GM18909 (cell line): ENCODE data around the gene FAM89A.
"Not testable (repeated sequence)": the region's sequence is repeated elsewhere in the genome, so short reads cannot be mapped to it uniquely, and the experiment has no call there.

Experiments
- ATAC-seq: cut with Tn5 transposase; IDR thresholded peaks from one replicate; pipeline ENCODE4 v1.9.1; 2021; ENCODE audit warnings: mild to moderate bottlenecking; ENCODE audit not compliant: unreplicated experiment, poor library complexity

Gene FAM89A

DNA sequence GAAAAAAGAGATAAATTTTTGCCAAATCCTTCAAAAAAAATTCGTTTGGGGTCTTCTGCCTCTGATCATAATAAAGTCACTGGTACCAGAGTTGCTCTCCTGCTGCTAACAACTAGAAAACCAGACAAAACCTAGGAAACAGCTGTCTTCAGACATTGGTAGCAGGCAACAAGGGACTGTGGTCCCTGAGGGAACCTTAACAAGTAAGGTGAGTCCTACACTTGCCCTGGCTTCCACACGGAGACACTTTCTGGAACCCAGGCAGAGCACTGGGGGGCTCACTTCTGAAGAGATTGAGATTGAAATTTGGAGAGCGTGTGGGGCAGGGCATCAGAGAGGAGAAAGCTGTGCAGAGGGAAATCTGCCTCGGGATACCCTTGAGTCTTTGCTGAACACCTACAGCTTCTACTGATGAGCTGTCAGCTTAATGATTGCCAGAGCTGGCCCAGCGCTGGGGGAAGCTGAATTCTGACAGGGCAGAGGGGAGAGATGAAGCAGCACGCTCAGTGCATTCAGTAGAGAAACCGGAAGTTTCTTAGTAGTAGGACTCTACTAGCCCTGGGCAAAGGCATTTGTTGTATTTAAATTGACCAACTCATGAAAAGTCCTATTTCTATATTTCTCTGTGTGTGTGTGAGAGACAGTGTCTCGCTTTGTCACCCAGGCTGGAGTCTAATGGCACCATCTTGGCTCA, 18.5 kb upstream of the FAM89A start:
- ATAC-seq = no peak

DNA sequence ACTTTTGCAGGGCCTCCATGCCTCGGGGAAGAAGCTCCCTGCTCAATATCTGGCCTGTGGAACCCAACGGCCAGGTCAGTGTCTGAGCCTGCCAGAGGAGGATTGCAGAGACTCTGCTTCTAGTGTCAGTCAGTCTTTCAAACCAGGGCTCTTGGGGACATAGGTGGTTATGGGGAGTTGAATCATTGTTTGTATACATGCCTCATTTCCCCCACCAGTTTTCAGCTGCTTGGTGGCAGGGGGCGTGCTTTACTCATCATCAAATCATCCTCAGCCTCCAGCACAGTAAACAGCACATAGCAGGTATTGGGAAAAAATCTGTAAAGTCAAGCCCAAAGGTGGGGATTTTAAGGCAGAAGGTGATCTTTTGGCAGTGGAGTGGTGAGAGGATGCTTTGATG, 17.4 kb upstream of the FAM89A start:
- ATAC-seq = no peak

DNA sequence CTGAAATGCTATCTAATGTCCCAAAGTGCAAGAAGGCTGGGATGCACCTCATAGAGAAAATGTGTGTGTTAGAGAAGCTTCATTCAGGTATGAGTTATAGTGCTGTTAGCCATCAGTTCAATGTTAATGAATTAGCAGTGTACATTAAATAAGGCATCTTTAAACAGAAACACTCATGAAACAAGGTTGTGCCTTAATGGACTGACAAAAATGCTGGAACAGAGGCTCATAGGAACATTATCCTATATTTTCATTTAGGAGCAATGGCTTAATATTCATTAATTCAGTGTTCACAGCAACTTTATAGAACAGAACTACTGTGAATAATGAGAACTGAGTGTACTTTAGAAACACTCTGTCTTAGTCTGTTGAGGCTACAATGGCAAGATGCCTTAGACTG, 15.2 kb upstream of the FAM89A start:
- no peak for ATAC-seq

DNA sequence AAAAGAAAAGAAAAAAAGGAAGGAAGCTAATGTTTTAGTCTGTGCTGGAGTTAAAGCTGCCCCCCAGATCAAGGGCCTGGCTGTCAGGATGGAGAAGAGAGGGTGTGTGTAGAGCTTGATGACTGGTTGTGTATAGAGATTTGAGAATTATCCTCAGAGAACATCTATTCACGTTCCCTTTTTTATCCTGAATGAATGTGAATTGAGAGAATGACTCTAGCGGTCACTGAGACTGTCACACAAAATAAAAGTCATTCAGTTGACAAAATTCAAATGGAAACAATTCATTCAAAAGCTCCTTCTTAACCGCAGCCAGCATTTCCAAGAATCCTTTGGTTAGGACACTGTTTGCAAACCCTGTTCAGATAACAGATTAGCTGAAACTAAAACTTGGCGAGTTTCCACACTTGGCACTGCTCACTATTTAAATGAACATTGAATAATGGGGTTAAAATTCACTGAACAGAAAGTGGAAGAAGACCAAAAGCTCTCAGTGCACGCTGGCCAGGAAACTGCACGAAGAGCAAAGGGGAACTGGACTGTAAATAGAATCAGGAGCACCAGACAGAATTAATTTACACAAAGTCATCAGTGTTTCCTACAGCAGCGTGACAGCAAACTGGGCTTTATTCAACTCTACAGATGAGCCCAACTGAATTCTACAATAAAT, 13.6 kb upstream of the FAM89A start:
- ATAC-seq = peak; percentile 68

DNA sequence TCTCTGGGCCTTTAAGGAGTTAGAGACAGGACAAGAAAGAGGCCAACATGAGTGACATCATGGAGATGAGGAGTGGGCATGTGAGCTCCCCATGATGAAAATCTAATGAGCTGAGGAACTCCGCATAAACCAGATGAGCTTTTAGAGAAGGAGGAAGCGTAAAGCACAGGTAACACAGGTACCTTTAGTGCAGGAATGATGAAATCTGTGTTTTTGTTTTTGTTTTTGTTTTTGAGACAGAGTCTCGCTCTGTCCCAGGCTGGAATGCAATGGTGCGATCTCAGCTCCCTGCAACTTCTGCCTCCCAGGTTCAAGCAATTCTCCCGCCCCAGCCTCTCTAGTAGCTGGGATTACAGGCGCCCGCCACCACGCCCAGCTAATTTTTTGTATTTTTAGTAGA, 12.7 kb upstream of the FAM89A start:
- ATAC-seq = no peak

DNA sequence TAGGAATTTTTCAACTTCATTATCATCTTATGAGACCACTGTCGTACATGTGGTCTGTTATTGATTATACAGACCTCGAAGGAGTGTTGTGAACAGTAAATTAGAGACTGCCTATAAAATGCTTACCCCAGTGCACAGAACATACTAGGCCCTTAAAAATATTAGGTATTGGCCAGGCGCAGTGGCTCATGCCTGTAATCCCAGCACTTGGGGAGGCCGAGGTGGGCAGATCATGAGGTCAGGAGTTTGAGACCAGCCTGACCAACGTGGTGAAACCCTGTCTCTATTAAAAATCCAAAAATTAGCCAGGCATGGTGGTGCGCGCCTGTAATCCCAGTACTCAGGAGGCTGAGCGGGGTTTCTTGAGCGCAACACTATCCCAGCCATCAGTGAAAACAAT, 10.9 kb upstream of the FAM89A start:
- ATAC-seq = not testable (repeated sequence)

DNA sequence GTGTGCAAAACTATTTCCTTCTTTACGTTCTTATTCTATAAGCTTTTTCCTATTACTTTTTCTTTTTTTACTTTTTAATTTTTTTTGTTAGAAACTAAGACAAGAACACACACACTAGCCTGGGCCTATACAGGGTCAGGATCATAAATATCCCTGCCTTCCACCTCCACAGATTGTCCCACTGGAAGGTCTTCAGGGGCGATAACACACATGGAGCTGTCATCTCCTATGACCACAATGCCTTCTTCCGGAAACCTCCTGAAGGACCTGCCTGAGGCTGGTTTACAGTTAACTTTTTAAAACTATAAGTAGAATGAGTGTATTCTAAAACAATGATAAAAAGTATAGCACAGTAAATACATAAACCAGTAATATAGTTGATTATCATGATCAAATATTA, 10.3 kb upstream of the FAM89A start:
- no peak for ATAC-seq

DNA sequence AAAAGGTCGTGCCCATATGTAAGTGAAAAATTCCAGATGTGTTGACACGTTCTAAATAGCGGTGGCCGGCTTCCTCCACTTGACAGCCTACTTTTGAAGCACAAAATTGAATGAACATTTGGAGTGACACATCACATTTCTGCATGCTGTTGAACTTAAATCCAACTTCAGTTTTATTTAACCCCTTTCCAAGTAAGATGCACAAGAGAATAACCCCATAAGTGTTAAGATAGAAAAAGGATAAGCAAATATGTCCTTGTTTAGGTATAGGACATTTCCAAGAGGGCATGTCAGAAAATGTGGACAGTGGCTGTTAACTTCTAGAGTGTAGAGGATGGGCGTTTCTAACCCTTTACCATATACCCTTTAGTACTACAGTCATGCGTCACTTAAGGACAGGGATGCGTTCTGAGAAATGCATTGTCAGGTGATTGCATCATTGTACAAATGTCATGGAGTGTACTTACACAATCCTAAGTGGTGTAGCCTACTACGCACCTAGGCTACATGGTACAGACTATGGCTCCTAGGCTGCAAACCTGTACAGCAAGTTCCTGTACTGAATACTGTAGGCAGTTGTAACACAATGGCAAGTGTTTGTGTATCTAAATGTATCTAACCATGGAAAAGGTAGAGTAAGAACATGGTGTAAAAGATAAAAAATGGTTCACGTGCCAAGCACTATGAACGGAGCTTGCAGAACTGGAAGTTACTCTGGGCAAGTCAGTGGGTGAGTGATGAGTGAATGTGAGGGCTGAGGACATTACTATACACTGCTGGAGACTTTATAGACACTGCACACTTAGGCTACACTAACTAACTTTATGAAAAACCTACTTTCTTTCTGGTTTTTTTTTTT, 9.3 kb upstream of the FAM89A start:
- no peak for ATAC-seq

DNA sequence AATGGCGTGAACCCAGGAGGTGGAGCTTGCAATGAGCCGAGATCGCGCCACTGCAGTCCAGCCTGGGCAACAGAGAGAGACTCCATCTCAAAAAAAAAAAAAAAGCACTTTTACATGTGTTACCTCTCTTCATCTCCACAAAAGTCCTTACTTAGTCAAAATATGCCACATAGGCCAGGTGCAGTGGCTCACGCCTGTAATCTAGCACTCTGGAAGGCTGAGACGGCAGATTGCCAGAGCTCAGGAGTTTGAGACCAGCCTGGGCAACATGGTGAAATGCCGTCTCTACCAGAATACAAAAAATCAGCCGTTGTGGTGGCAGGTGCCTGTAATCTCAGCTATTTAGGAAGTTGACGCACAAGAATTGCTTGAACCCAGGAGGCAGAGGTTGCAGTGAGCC, 8.4 kb upstream of the FAM89A start:
- ATAC-seq = not testable (repeated sequence)

DNA sequence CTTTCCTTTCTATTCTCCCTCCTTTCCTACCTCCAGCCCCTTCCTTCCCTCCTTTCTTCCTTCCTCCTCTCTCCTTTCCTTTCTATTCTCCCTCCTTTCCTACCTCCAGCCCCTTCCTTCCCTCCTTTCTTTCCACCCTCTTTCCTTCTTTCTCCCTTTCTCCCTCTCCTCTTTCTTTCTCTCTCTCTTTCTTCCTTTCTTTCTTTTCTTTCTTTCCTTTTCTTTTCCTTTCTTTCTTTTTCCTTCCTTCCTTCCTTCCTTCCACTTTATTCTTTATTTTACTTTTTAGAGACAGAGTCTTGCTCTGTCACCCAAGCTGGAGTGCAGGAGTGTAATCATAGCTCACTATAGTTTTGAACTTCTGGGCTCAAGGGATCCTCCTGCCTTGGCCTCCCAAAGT, 7.5 kb upstream of the FAM89A start:
- ATAC-seq = not testable (repeated sequence)

DNA sequence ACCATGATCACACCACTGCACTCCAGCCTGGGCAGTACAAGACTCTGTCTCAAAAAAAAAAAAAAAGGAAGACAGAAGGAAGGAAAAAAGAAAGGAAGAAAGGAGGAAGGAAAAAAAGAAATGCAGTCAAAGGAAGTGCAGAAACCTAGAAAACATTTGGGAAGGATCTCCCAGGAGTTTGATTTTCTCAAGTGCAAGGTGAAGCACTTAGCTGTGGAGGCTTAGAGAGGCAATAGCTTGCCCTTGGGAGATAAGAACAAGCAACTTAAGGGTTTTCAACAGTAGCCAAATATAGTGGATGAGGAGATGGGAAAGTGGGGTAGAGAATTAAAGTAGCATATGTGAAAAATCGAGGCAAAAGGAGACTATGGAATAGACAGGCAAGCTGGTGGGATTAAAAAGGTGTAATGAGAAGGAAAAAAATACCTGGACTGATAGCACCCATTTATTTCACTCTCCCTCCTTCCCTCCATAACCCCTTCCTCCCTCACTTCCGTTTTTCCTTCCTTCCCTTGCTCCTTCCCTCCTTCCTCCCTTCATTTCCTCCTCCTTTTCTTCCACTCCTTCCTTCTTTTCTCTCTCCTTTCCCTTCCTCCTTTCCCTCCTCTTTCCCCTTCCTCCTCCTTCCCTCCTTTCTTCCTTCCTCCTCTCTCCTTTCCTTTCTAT, 6.8 kb upstream of the FAM89A start:
- ATAC-seq = no peak

DNA sequence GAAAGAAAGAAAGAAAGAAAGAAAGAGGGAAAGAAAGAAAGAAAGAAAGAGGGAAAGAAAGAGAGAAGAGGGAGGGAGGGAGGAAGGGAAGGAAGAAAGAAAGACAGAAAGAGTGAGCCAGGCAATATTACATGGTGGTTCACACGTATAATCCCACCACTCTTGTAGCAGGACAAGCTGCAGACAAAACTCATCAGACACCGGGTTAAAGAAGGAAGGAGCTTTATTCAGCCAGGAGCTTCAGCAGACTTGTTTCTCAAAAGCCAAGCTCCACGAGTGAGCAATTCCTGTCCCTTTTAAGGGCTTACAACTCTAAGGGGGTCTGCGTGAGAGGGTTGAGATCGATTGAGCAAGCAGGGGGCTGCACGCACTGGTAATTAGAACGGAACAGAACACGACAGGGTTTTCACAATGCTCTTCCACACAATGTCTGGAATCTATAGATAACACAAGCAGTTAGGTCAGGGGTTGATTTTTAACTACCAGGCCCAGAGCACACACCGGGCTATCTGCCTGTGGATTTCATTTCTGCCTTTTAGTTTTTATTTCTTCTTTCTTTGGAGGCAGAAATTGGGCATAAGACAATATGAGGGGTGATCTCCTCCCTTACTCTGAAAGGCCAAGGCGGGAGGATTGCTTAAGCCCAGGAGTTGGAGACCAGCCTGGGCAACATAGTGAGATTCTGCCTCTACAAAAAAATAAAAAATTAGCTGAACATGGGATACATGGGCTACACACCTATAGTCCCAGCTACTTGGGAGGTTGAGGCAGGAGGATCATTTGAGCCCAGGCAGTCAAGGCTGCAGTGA, 6.1 kb upstream of the FAM89A start:
- not testable (repeated sequence) for ATAC-seq

DNA sequence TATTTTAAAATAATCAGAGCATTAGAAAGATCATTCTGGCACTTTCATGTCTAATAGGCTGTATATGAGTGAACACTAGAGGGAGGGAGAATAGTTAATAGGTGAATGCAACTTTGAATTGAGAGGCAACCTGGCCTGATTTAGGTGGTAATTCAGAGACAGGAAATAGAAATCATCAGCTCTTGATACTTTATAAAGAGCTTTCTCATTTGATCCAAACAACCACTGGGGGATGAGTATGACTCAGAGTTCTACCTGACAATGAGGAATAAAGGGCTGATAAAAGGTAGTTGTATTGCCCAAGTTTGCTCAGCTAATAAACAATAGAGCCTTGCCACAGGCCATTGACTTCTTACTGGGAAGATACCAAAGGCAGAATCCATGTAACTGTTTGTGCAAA, 5.2 kb upstream of the FAM89A start:
- no peak for ATAC-seq

DNA sequence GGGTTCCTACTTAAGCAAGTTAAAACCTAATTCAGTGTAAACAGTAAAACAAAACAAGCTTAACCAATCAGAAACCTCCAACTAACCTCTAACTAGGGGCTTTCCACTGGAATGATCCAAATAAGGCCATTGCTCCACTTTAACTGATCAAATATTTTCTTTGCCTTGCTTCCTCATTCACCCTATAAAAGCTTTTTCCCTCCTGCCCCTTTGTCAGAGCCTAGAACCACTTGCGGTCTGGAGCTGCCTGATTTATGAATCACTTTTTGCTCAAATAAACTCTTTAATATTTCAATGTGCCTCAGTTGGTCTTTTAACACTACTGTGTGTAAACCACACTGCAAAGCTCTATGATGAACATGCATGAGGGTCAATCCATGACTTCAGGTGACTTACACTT, 4.5 kb upstream of the FAM89A start:
- no peak for ATAC-seq

DNA sequence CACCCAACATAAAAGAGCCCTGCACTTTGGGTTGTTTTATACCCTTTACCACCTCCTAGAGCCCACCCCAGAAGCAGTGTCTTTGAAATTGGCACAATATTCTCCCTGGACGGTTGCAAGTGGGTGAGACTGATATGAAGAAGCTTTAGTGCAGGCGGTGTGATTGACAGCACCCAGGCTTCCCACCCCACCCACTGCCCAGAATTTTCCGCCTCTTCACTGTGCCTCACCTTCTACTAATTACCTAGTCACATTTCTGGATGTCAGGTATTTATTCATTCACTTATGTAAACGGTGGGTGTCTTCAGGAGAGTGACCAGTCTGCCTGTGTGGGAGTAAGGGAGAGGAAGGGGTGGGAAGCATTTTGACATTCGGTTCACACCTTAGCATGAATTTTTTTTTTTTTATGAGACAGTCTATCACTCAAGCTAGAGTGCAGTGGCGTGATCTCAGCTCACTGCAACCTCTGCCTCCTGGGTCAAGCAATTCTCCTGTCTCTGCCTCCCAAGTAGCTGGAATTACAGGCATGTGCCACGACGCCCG, 1.7 kb upstream of the FAM89A start:
- no peak for ATAC-seq

DNA sequence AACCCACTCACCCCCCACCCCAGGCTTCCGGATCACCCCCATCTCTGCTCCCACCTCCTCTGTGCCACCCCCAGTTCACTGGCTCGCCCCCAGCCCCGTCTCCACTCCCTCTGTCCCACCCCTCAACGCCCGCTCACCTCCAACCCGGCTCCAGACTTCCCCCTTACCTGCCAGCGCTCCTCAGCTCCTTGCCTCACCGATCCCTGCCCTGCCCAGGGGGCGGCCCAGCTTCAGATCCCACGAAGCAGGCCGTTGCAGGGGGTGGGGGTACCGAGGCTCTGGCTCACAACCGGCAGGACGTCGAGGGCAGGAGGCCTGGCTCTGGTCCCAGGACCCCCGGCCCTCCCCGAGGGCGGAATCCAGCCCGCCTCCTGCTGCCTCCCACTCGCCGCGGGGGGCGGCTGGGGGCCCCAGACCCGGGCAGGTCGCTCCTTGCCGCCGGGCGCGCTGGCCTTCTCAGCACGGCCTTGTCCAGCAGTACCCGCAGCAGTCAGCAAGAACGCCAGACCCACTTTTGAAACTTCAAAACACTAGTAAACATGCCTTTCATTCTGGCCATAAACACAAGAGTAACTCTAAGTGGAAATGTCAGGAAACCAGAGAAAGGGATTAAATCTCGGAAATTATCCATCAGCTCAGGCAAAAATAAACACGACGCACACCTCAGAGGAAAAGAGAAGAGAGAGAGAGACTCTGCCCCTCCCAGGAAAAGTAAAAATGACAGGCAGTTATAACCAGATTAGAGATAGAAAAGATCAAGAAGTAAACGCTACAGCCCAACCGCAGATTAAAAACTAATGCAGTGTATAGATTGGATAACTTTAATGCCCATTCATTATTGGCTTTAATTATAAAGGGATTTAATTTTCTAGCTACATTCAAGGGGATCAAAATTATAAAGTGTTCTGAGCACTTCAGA, 1.0 kb upstream of the FAM89A start:
- ATAC-seq = no peak

DNA sequence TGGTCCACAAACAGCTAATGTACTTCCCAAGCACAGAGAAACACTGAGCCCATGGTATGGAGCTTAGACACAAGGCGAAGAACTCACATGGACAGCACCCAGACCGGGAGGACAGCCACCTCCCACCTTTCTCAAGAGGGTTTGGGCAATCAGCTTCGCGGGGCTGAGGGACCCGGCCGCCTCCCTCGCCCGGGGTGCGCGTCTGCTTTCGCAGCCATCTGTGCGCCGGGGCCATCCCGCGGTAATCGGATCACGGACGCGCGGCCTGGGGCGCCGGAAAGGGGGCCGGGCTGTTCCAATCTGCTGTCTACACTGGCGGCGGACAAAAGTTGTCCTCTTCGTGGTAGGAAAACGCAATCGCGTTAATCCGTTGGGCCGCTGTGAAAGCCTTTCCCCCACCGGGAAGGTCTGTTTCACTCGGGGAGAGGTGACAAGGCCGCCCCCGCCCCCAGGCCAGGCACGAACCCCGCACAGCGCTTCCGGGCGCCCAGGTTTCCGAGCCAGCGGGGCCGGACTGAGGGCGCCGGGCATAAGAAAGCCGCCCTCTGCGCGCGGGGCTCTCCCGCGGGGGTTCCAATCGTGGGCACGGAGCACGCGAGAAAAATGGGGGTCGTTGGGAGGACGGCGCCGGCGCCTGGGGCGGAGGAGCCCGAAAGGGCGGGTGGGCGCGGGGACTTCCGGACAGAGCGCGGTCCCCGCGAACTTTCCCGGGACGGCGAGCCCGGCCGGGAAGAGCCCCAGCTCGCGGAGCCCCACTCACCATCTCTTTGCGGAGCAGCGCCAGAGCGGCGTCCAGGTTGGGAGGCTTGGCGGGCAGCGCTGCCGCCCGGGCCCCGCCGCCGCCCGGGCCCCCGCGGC, 664 bp downstream of the FAM89A start:
- peak; percentile 38 for ATAC-seq
